Kidney (tissue), 22 donors: ENCODE results near the gene HOXC6. TPM values are rescaled to one million over a fixed set of nuclear protein-coding genes. Genes with fewer than 3 reads are reported as not detected.
A peak's percentile ranks its signal among the peaks of the same experiment; 100 is the strongest.

ENCODE experiments used
- DNase-seq, 5 donors: peaks; one replicate each; pipeline ENCODE4 v3.0.0-alpha.2; 2013 to 2020
- FAIRE-seq: peaks from 2 replicates; lab custom pipeline; 2012; peaks lifted over from hg19 to GRCh38; lab: Jason Lieb, UNC
- H3K27ac ChIP-seq, 2 donors: one replicate each; pipeline ENCODE4 v1.7.0; 2013; ENCODE audit warnings: low read depth in 2 of 2, low read length in 2 of 2, inconsistent platforms in 1 of 2
- H3K27me3 ChIP-seq: one replicate; pipeline ENCODE4 v1.7.1; 2013; ENCODE audit warnings: low read length, inconsistent platforms; ENCODE audit not compliant: control insufficient read depth, insufficient read depth
- H3K36me3 ChIP-seq, 3 donors: one replicate each; pipeline versions ENCODE4 v1.7.0 to v1.7.1; 2013; ENCODE audit warnings: low read length in 3 of 3, control low read depth in 1 of 3, inconsistent platforms in 1 of 3; ENCODE audit not compliant: insufficient read depth in 3 of 3, control insufficient read depth in 2 of 3
- H3K4me1 ChIP-seq, 3 donors: one replicate each; pipeline versions ENCODE4 v1.7.0 to v1.7.1; 2013; ENCODE audit warnings: low read length in 3 of 3, inconsistent platforms in 1 of 3, low read depth in 1 of 3; ENCODE audit not compliant: control insufficient read depth in 2 of 3, insufficient read depth in 2 of 3
- H3K4me3 ChIP-seq, 3 donors: one replicate each; pipeline versions ENCODE4 v1.7.0 to v1.8.1; 2013; ENCODE audit warnings: low read length in 3 of 3, control low read depth in 1 of 3, inconsistent platforms in 1 of 3
- H3K9ac ChIP-seq, 3 donors: one replicate each; pipeline versions ENCODE4 v1.7.0 to v1.7.1; 2013; ENCODE audit warnings: low read length in 3 of 3, control low read depth in 1 of 3, inconsistent platforms in 1 of 3
- H3K9me3 ChIP-seq, 3 donors: one replicate each; pipeline versions ENCODE4 v1.7.0 to v1.7.1; 2013; ENCODE audit warnings: low read length in 3 of 3, control low read depth in 1 of 3, inconsistent platforms in 1 of 3; ENCODE audit not compliant: control insufficient read depth in 2 of 3, insufficient read depth in 1 of 3
- intact Hi-C: fragments of 100-400 bp; cut with DNase I; formaldehyde crosslinking; loops from one replicate; pipeline ENCODE4 v1.11.1; 2022
- long read RNA-seq, 10 donors: library from polyadenylated mRNA in 1 of 10; unstranded in 1 of 10; transcript quantifications; one replicate each; pipeline ENCODE4 v2.0.0 and lab custom pipeline, GENCODE V29; 2021 to 2026
- polyA plus RNA-seq: library from polyadenylated mRNA; stranded (reverse); fragments of 350-450 nt; fragmentation: Illumina TruSeq; extraction: RNeasy Lipid Tissue Mini Kit (QIAGEN cat#74804); gene quantifications from one replicate; pipeline ENCODE4 v1.2.3, GENCODE V29; 2014; ENCODE audit warnings: low read depth, low replicate concordance; ENCODE audit not compliant: insufficient read depth
- total RNA-seq: library from RNA; stranded (reverse); fragmentation: NEBNext Ultra II Directional; extraction: Animal tissue kit (Norgen Biotek cat#: 25700); gene quantifications from one replicate; pipeline ENCODE4 v1.2.1, GENCODE V29; 2021
- TF ChIP-seq, protein P1 (sequence below): IDR thresholded peaks from 3 replicates; pipeline ENCODE4 v1.5.1; 2012; ENCODE audit warnings: mild to moderate bottlenecking, moderate library complexity, borderline replicate concordance; ENCODE audit not compliant: insufficient read depth; ENCODE audit errors: extremely low read depth
- donor health status: control.
- donor health status: control.
- donor health status: control.
- donor health status: control.
- donor health status: control.
- donor health status: DM: yes; HTN: yes; CAD: no.
- donor health status: Normal renal cell carcinoma (clear cell type).

The HOXC6 gene
- total RNA-seq (22.0 TPM), polyA plus RNA-seq (11.4 TPM)
- long read RNA-seq, donor 1, transcript HOXC6-201 (2 exons, 1,733 nt) = major isoform, 6 of 11 reads
- long read RNA-seq, donor 1, transcript HOXC6-202 (3 exons, 2,943 nt) = minor isoform, 5 of 11 reads
- long read RNA-seq, donor 1, partial matches to known transcripts = 0 of 11 reads
- long read RNA-seq, donor 1, other reads (novel, unspliced or antisense) = 0 of 11 reads
- long read RNA-seq, donor 2, partial matches to known transcripts = 7 of 18 reads
- long read RNA-seq, donor 2, other reads (novel, unspliced or antisense) = 7 of 18 reads
- long read RNA-seq, donor 3, partial matches to known transcripts = 0 of 4 reads
- long read RNA-seq, donor 3, other reads (novel, unspliced or antisense) = 0 of 4 reads
- long read RNA-seq, donor 4, partial matches to known transcripts = 0 of 5 reads
- long read RNA-seq, donor 4, other reads (novel, unspliced or antisense) = 0 of 5 reads
- long read RNA-seq, donor 5 = 0 reads
- long read RNA-seq, donor 6, partial matches to known transcripts = 0 of 2 reads
- long read RNA-seq, donor 6, other reads (novel, unspliced or antisense) = 0 of 2 reads
- long read RNA-seq, donor 7, partial matches to known transcripts = 0 of 3 reads
- long read RNA-seq, donor 7, other reads (novel, unspliced or antisense) = 2 of 3 reads
- long read RNA-seq, donor 8, partial matches to known transcripts = 0 of 3 reads
- long read RNA-seq, donor 8, other reads (novel, unspliced or antisense) = 0 of 3 reads
- long read RNA-seq, donor 9, partial matches to known transcripts = 0 of 2 reads
- long read RNA-seq, donor 9, other reads (novel, unspliced or antisense) = 0 of 2 reads
- long read RNA-seq, donor 10, partial matches to known transcripts = 0 of 5 reads
- long read RNA-seq, donor 10, other reads (novel, unspliced or antisense) = 0 of 5 reads

DNA sequence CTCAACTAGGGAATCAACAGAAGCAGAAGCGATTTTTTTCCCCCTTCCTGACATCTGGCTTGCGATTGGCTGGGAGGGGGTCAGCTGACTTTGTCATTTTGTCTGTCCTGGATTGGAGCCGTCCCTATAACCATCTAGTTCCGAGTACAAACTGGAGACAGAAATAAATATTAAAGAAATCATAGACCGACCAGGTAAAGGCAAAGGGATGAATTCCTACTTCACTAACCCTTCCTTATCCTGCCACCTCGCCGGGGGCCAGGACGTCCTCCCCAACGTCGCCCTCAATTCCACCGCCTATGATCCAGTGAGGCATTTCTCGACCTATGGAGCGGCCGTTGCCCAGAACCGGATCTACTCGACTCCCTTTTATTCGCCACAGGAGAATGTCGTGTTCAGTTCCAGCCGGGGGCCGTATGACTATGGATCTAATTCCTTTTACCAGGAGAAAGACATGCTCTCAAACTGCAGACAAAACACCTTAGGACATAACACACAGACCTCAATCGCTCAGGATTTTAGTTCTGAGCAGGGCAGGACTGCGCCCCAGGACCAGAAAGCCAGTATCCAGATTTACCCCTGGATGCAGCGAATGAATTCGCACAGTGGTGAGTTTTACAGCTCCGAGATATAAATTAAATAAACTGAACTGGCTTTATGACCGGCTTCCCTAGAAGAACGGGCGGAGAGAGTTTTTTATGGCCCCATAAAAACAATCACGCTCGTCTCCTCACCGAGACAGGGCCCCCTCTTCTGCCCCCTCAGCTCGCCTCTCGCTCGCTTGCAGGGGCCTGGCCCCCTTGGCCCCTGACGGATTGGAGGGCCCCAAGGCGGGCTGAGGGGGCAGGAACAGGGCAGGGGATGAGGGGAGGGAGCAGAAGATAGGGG is at the start of gene HOXC6:
Gene HOXC6, plus strand, starts transcription at position 127 of the 888 bp plus-strand sequence. Its CDS starts 82 bp downstream, at position 209.
- peak within 1 kb of the TSS in 2 of 3 donors; percentile 41 to 67 for H3K9ac ChIP-seq
- TF ChIP-seq, protein P1, sequence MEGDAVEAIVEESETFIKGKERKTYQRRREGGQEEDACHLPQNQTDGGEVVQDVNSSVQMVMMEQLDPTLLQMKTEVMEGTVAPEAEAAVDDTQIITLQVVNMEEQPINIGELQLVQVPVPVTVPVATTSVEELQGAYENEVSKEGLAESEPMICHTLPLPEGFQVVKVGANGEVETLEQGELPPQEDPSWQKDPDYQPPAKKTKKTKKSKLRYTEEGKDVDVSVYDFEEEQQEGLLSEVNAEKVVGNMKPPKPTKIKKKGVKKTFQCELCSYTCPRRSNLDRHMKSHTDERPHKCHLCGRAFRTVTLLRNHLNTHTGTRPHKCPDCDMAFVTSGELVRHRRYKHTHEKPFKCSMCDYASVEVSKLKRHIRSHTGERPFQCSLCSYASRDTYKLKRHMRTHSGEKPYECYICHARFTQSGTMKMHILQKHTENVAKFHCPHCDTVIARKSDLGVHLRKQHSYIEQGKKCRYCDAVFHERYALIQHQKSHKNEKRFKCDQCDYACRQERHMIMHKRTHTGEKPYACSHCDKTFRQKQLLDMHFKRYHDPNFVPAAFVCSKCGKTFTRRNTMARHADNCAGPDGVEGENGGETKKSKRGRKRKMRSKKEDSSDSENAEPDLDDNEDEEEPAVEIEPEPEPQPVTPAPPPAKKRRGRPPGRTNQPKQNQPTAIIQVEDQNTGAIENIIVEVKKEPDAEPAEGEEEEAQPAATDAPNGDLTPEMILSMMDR = no peak
- H3K27me3 ChIP-seq = peaks cover 3% of the 10 kb centered on the region
- H3K4me1 ChIP-seq = peaks cover 4 to 14% (median 9%) of the 10 kb centered on the region in 3 donors
- H3K27ac ChIP-seq = peak within 1 kb of the TSS; percentile 34 to 45
- H3K36me3 ChIP-seq = peaks cover 0 to 4% (median 0%) of the 10 kb centered on the region in 3 donors
- intact Hi-C loops = loop anchor here (5.0 kb wide), 1 partner anchor 164 kb away; no protein-coding TSS in a partner anchor
- FAIRE-seq (no peak), DNase-seq (peak in 3 of 5 donors; percentile 74 to 93 (median 91))
- peak within 1 kb of the TSS in 2 of 3 donors; percentile 28 to 29 for H3K4me3 ChIP-seq
- no peaks in the 10 kb centered on the region for H3K9me3 ChIP-seq

DNA sequence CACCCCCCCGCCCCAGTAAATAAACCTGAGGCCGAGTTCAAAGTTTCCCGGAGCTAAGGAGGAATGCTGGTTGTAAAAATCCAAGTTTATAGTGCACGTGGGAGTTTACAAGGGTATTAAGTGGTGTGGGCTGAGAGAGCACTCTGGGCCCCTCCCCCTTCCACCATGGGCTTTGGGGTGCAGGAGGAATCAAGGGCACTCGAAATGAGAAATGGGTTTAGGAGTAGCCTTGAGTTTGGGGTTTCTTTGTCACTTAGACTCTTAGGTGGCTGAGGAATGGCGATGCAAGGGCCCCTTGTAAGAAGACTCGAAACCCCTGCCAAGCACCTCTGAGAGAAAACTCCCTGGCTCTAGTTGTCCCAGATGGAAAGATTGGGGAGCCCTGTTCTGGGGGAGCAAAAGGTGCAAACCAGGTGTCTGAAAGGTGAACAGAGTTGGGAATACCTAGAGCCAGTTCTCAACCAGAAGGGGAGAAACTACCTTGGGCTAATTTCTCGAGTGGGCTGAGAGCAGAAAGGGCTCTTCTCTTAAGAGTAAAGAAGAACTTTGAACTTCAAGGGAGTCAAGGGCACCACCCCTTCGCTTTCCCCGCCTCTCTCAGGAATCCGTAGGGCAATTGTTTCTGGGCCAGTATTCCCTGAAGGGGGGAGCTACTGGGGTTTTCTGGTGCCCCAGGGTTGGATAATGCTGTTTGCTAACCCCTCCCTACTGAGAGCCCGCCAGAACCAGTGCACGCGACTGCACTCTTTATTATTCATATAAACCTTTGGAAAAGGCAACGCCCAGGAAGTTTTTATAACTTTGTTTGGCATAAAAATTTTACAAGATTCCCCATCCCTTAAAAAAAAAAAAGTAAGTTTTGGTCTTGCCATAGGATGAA is 49.5 kb upstream of the HOXC6 start:
- Histone ChIP-seq H3K4me1 (peaks cover 0 to 7% (median 5%) of the 10 kb centered on the region in 3 donors), H3K9ac (no peak overlapping the region), H3K36me3 (no peaks in the 10 kb centered on the region), H3K9me3 (no peaks in the 10 kb centered on the region), H3K27me3 (no peaks in the 10 kb centered on the region), H3K4me3 (no peak overlapping the region), H3K27ac (no peak overlapping the region)
- FAIRE-seq (no peak), DNase-seq (peak in 4 of 5 donors; percentile 60 to 87 (median 84))
- TF ChIP-seq, protein P1 = no peak
- intact Hi-C loops = no loop called here
